NCI-H510A treated with DMSO at 0.1 percent for 48 hours (cell line): ENCODE results near the gene PLET1.

Source experiments
- DNase-seq: peaks from one replicate; lab custom pipeline; 2025; lab: John Stamatoyannopoulos, UW

PLET1 gene

DNA sequence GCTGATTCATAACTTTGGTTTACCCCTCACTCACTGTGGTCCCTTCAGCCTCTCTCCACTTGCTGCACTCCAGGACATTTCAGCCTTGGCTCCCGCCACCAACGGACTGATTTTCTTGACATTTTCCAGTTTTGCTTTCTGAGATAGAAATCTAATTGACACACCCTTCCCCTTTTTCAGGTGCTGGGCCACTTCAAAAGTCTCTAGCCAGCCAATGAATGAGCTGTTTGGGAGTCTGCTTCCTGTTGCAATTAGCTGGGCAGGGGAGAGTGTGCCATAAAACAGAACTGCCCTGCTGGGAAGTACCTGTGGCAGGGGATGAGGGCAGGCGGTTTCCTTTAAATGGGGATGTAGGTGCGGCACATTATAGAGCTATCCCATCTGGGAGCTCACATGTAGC, 21.1 kb upstream of the PLET1 start:
- DNase-seq, result no peak

DNA sequence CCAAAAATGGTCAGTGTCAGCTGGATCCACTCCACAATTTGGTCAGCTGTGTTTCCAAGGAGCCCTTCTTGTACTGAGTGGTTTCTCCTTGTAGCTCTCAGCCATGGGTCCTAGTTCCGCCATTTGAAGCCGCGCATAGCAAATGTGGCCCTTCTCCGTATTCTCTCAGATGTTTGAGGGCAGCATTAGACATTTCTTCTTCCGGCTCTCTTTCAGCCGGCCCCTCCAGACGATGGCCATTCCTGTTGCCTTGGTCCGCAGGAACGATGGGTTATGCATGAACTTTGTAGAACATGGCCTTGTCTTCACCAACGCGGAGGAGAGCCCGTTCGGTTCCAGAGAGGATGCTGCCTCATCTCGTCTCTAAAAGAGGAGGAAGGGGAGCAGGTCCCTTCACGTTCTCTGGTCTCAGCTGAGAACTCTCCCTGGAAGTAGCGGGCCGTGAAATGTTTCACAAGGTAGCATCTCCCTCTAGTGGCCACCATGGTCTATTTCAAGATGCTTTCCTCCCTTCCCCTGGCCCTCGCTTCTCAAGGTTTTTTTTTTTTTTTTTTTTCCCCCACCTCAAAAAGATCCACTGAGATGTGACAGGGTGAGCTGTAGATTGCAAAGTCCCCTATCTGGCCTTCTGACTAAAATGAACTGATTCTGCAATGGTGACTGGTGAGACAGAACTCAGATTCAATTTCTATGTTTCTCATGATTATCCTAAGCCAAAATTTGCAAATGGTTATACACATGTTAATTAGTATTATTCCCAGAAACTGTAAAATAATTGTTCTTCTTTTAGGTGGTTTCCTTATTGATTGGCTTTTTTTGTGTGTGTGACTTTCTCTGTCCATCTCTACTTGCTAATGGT, 19.8 kb upstream of the PLET1 start:
- peak; percentile 81 for DNase-seq

GRCh38 chr11:112279901-112280267, 19.2 kb upstream of the PLET1 start:
- peak; percentile 29 for DNase-seq

DNA sequence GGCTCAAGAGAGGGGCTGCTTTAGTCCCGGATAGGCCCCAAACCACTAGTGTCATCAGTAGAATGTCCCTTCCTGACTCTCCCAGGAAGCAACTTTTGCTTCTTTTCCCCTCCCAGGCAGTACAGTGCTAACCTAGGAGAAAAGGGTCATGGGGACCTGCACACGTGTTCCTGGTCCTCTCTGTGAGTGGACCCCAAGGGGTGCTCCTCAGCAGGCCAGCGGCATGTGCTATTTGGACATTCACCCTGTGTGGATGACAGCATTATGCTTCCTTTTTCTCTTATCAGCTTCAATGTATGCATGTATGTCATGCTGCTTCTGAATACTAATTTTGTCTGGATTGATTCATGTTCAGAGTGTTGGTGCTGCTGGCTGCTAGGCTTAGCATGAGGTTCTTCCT, 18.1 kb upstream of the PLET1 start:
- DNase-seq, result no peak

DNA sequence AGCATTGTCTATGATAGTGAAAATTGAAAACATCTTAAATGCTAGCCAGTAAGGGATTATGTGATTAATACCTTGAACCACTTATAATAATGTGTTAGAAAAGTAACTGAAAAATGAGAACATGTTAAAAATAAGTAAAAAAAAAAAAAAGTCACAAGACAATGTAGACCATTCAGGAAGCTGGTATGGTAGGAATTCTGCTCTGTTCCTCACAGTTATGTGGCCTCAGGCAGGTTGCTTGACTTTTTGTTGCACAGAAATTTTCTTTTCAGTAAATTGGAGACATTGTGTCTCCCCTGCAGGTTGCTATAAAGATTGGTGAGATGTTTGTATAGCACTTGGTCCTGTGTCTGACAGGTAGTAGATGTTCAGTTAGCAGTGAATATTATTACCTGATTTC, 17.3 kb upstream of the PLET1 start:
- DNase-seq, result no peak

GRCh38 chr11:112277029-112277428, 16.4 kb upstream of the PLET1 start:
- DNase-seq, result no peak

- no peak for DNase-seq
Observed at GRCh38 chr11:112274007-112274783, 13.5 kb upstream of the PLET1 start.

DNA sequence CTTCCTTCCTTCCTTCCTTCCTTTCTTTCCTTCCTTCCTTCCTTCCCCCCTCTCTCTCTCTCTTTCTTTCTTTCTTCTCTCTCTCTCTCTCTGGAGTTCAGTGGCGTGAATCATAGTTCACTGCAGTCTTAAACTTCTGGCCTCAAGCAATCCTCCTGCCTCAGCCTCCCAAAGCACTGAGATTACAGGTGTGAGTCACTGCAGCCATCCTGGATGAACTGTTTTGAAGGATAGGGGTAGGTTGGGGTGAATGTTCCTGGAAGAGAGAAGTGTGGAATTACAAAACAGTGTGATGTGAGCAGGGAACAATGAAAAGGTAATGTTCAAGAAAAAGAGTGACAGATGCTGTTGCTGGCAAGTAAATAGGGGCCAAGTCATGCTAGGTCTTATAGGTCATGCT, 12.4 kb upstream of the PLET1 start:
- no peak for DNase-seq

GRCh38 chr11:112271242-112271641, 10.6 kb upstream of the PLET1 start:
- DNase-seq, result no peak

DNA sequence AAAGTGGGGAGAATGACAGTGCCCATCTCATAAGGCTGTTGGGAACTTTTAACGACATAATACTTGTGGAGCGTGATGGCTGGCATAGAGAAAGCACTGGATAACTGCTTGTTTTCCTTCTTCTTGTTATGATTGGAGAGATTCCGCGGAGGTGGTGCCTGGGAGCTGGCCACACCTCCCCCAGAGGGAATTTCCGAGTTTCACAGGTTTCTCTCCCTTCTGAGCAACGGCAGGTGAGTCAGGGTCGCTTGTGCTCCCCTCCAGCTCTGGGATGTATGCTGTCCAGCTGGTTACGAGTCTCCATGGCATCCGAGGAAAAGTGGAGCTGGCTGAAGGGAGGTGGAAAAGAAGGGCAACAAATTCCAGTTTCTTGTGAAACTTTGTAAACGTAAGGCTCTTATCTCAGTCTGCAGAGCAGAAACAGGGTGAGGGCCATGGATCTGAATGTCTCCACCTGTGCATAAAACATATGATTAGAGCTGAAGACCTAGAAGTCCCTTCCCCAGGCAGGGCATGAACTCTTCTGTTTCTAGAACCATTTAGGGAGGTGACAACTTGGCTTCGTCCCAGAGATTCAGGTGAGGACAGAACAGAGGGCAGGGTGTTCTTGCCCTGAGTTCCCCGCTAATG, 10.0 kb upstream of the PLET1 start:
- DNase-seq, result no peak

DNA sequence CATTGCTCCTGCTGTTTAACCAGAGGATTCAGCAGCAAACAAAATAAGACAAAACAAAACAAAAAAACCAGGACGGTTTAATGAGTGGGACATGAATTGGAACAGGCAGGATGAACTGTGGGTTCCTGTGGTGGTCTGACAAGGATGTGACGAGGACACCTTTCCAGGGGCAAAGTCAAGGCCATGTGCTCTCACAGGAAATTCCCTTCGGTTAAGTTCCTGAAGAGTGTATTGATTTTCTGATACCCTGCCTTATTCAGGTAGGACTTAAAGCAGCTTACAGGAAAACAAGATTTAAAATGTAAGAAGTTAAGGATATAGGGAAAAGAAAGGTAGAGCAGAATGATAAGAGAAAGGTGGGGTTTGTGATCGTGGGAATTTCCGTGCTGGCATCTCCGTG, 8.5 kb upstream of the PLET1 start:
- no peak for DNase-seq

- no peak for DNase-seq
Observed at GRCh38 chr11:112268406-112268805, 7.7 kb upstream of the PLET1 start.

GRCh38 chr11:112267188-112267591, 6.5 kb upstream of the PLET1 start:
- DNase-seq, result no peak

GRCh38 chr11:112266410-112266778, 5.7 kb upstream of the PLET1 start:
- DNase-seq, result no peak

DNA sequence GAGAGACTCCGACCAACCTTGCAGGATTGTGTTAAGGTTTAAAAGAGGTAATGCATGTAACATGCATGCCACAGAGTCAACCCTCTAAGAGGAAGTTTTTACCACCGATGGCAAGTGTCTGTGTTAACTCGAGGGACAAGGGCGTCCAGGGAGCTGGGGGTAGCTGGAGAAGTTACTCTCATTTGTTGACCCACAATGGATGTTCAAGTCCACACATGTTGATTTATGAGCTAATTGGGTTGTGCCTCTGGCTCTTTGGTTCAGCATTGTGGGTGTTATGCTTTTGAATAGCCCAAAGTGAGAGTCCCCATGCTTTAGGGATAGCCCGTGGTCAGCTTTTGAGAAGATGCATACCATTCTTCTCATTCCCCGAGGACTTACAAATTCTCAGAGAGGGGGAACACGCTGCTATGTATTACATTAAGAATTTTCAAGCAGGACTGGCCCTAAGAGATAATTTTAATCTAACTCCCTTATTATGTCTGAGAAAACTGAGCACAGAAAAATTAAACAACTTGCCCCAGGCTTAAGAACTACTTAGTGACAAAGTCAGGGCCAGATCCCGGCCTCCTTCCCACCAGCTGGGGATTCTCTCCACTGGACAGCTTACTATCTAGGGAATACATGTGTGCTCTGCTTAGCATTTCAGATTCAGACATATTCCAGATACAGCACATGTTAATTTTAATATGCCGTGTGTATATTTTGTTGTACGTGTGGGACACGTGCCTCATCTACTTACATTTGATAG, 5.2 kb upstream of the PLET1 start:
- no peak for DNase-seq

DNA sequence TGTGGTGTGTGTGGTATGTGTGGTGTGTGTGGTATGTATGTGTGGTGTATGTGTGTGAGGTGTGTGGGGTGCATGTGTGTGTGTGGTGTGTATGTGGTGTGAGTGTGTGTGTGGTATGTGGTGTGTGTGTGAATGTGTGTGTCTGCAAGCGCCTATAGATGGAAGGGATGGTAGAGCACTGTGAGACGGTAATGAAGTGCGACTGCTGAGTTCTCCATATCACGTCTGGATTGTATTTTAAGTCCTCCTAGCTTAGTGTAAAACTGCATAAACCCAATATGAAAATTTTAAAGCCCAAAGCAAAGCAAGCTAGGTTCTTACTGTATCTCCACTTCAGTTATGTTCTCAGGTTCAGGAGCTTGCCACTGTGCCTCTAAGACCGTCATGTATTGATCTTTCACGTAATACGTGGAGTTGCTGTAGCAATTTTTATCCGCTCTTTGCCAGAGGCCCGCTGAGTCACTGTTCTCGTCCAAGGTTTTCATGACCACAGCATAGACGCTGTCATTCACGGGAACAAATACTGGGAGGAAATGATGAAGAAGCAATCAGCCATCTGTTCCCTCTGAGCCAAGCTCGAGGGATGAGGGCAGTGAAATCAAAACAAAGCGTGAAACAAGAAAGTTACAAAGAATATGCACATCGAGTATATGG, 5.5 kb downstream of the PLET1 start:
- DNase-seq, result peak; percentile 2

- DNase-seq, result no peak
Observed at GRCh38 chr11:112253605-112254242, 6.9 kb downstream of the PLET1 start.

DNA sequence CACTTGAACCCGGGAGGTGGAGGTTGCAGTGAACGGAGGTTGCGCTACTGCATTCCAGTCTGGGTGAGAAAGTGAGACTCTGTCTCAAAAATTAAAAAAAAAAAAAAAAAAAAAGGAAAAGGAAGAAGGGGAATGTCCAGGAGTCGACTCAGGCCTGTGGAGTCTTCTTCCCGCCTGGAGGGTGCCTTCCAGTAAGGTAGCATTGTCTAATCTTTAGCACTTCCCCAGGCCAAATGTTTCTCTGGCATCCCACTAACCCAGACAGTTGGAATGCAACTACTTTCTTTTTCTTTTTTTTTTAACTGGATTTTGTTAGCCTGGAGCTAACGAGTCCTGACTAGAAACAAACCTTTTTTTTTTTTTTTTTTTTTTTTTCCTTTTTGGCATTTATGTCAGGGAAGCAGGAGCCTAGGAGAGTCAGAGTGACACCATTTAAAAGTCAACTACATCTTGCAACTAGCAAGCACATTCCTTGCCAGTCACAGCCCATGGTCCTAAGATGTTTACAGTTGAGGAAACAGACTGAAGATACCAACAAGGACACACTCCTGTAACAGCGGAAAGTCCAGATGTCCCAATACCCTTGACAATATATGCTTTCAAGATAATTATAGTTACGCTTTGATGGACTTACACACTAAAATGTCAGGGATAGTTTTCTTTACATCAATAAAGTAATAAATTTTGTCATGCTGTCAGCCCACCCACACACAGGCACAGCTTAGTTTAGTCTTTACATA, 10.6 kb downstream of the PLET1 start:
- no peak for DNase-seq

DNA sequence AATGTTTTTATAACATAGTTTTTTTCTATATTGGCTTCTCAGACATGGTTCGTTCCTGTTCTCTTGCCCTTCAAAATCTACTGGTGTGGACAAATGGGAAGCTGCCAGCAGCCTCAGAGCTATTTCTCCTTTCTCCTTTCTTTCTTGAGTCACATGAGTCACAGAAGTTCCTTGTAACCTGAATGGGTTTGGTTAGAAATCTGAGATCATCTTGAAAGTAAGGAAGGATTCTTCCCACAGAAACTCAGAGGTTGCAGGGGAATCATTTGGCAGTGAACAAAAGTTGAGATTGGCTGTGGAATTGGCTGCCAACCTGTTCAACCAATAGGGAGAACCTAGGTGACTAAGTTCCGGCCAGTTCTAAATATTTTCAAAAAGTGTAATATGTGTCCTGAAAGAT, 12.5 kb downstream of the PLET1 start:
- DNase-seq, result no peak

DNA sequence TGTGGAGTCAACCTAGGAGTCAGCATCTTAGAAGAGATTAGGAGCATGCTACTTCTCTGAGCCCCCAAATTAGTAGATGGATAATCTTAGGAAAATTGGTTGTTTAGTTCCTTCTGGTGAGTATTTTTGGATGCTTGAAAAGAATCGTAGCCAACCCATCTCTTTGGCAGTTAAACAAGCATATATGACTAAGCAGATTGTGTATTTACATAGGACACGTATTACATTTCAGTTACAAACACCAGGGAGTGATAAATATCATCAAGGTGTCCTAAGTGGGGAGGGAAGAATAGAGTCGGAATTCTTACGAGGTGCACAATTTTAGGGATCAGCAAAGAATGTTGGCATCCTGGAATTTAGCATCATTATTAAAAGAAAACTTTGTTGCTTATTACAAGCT, 13.5 kb downstream of the PLET1 start:
- DNase-seq, result no peak

- DNase-seq, result no peak
Observed at GRCh38 chr11:112241486-112241885, 19.2 kb downstream of the PLET1 start.
